SJCRH30 (cell line): ENCODE data around the gene CADPS2. TPM values are rescaled to one million over a fixed set of nuclear protein-coding genes. Genes with fewer than 3 reads are reported as not detected.
A peak's percentile ranks its signal among the peaks of the same experiment; 100 is the strongest.

ENCODE experiments used
- DNase-seq, 2 experiments: peaks; one replicate each; pipeline ENCODE4 v3.0.0-alpha.2; 2015 to 2020
- H3K27ac ChIP-seq: fragments of 250-450 bp; sonication (Bioruptor Pico); 2 replicates; pipeline ENCODE4 v1.5.1; 2020; ENCODE audit warnings: mild to moderate bottlenecking, moderate library complexity
- H3K27me3 ChIP-seq: fragments of 250-450 bp; sonication (Bioruptor Pico); 2 replicates; pipeline ENCODE4 v1.5.1; 2020; ENCODE audit warnings: mild to moderate bottlenecking, moderate library complexity
- H3K36me3 ChIP-seq: fragments of 250-450 bp; sonication (Bioruptor Pico); 2 replicates; pipeline ENCODE4 v1.5.1; 2020; ENCODE audit warnings: mild to moderate bottlenecking, moderate library complexity
- H3K4me1 ChIP-seq: fragments of 250-450 bp; sonication (Bioruptor Pico); 2 replicates; pipeline ENCODE4 v1.5.1; 2020; ENCODE audit warnings: mild to moderate bottlenecking, moderate library complexity
- H3K4me3 ChIP-seq: fragments of 250-450 bp; sonication (Bioruptor Pico); 2 replicates; pipeline ENCODE4 v1.5.1; 2020; ENCODE audit warnings: mild to moderate bottlenecking, moderate library complexity
- H3K9me3 ChIP-seq: fragments of 250-450 bp; sonication (Bioruptor Pico); replicated peaks from 2 replicates; pipeline ENCODE4 v1.5.1; 2020; ENCODE audit warnings: mild to moderate bottlenecking, moderate library complexity
- total RNA-seq: library from RNA; depleted of rRNA; stranded (reverse); fragments of >200 nt; shearing (Covaris generic); gene quantifications from 2 replicates; pipeline ENCODE4 v1.2.3, GENCODE V29; 2014

CADPS2 gene
- total RNA-seq, 1 experiment from 2014 or later: not detected

- Histone ChIP-seq H3K4me1 (peaks cover 6% of the 10 kb centered on the region), H3K9me3 (no peaks in the 10 kb centered on the region), H3K4me3 (no peak overlapping the region), H3K27ac (no peak overlapping the region), H3K27me3 (peaks cover 4% of the 10 kb centered on the region; the same call in 1 of the 2 replicates), H3K36me3 (no peaks in the 10 kb centered on the region)
- no peak for DNase-seq
Measured at GRCh38 chr7:122768827-122769226, 117.4 kb downstream of the CADPS2 start.

DNA sequence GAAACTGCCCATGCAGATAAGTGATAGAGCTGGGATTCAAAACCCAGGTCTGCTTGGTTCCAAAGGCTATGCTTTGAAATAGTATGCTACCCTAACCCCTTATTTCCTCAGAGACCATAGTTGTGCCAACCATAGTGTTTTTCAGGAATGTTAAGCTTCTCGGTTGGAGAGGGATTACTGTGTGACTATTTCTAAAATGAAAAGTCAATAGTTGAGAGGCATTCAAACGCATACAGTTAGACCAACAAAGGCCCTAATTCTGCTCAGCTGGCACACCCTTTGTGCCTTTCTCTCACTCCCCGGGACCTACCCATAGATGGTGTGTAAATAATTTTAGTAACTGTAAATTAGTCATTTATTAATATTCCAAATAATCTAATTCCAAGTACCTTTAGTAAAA, 118.9 kb downstream of the CADPS2 start:
- H3K27me3 ChIP-seq: peaks cover 4% of the 10 kb centered on the region; the same call in 1 of the 2 replicates
- no peaks in the 10 kb centered on the region for H3K9me3 ChIP-seq
- H3K4me1 ChIP-seq: peaks cover 6% of the 10 kb centered on the region
- peak in 1 of 2 experiments; percentile 2 for DNase-seq
- H3K27ac ChIP-seq: no peak overlapping the region
- H3K4me3 ChIP-seq: no peak overlapping the region
- H3K36me3 ChIP-seq: no peaks in the 10 kb centered on the region

DNA sequence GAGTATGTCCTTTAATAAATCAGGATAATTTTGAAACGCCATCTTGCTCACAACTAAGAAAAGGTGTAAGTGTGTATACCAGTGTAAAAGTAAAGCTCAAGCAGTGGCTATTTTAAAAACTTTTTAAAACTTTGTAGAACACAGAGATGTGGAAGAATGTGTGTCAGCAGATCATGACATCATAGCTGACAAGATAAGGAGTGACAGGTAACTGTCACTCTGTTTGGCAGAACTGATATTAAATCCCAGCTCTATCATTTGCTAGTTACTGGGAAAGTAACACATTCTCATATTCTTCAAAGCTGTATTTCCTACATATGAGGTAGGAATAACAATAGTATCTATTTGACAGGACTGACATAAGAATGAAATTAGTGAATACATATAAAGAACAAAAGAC, 119.7 kb downstream of the CADPS2 start:
- peaks cover 4% of the 10 kb centered on the region; the same call in 1 of the 2 replicates for H3K27me3 ChIP-seq
- H3K9me3 ChIP-seq: no peaks in the 10 kb centered on the region
- no peak for DNase-seq
- no peak overlapping the region for H3K27ac ChIP-seq
- no peaks in the 10 kb centered on the region for H3K36me3 ChIP-seq
- no peak overlapping the region for H3K4me3 ChIP-seq
- H3K4me1 ChIP-seq: peaks cover 6% of the 10 kb centered on the region

DNA sequence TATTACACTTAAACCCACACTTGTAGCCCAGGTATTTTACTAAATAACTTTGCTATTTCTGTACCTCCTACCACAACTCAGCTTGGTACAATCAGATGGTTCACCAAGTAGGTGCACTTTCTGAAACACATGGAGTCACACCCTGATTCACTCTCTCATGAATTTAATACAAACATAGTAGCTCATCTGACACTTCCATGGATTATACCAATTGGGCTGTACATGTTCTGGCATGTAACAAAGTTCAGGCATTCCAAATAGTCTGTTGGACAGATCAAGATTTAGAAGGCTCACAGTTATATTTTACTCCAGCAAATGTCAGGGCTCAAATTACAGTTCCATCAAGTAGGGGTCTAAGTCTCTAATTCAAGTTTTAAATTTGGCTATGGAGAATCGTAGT, 121.4 kb downstream of the CADPS2 start:
- no peaks in the 10 kb centered on the region for H3K4me1 ChIP-seq
- no peaks in the 10 kb centered on the region for H3K9me3 ChIP-seq
- H3K27me3 ChIP-seq: peaks cover 4% of the 10 kb centered on the region; the same call in 1 of the 2 replicates
- no peak overlapping the region for H3K4me3 ChIP-seq
- H3K27ac ChIP-seq: no peak overlapping the region
- H3K36me3 ChIP-seq: no peaks in the 10 kb centered on the region
- no peak for DNase-seq

DNA sequence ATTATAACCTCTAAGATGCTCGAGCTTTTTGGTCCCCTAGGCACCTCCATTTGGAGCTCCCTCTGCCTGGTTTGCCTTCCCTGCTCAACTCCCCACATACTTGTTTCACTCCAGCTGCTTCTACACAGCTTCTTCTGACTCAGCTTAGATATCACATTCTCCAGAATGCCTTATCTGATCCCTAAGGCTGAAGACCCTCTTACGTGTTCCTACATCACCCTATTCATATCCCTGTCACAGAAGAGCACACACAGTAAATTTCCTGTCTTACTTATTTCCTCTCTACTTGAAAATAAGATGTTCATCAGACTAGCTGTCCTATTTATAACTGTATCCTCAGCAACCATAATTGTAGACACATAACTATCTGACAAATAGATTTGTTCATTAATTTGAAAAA, 122.2 kb downstream of the CADPS2 start:
- H3K9me3 ChIP-seq: no peaks in the 10 kb centered on the region
- DNase-seq: no peak
- no peak overlapping the region for H3K4me3 ChIP-seq
- no peaks in the 10 kb centered on the region for H3K36me3 ChIP-seq
- no peak overlapping the region for H3K27ac ChIP-seq
- H3K4me1 ChIP-seq: no peaks in the 10 kb centered on the region
- no peaks in the 10 kb centered on the region; the same call in 1 of the 2 replicates for H3K27me3 ChIP-seq

DNA sequence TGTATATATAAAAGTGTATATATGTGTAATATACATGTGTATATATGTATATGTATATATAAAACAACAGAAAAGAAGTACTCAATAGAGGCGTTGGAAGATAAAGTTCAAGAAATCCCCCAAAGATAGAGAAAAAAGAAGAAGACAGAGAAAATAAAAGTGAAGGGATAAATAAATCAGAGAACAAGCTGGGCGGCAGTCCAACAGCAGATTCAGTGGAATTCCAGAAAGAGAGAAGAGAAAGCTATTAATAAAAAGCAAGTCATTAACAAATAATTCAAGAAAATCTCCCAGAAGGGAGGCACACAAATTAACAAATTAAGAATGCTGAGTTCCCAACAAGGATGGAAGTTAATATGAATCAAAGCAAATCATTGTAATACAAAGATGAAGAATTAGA, 124.2 kb downstream of the CADPS2 start:
- Histone ChIP-seq H3K4me3 (no peak overlapping the region), H3K27me3 (no peaks in the 10 kb centered on the region; the same call in 1 of the 2 replicates), H3K36me3 (no peaks in the 10 kb centered on the region), H3K9me3 (no peaks in the 10 kb centered on the region), H3K4me1 (no peaks in the 10 kb centered on the region), H3K27ac (no peak overlapping the region)
- no peak for DNase-seq

DNA sequence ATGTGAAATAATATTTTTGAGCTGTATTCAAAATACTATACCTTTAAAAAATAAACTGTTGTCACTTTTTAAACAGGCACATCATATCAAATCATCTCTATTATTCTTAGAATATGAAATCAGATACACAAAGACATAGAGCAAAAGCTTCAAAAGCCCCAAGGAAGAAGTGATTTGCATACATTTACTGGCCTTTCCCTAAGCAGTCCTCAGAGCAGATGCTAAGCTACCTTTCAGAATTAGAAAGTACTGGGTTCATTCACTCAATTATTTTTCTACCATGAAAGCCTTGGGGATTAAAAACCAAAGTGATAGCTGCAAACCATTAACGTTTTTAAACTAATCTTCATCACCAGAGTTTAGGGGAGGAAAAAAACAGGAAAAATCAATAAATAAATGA, 127.8 kb downstream of the CADPS2 start:
- Histone ChIP-seq H3K9me3 (no peaks in the 10 kb centered on the region), H3K4me1 (no peaks in the 10 kb centered on the region), H3K36me3 (no peaks in the 10 kb centered on the region), H3K27me3 (no peaks in the 10 kb centered on the region; the same call in 1 of the 2 replicates), H3K27ac (no peak overlapping the region), H3K4me3 (no peak overlapping the region)
- no peak for DNase-seq

DNA sequence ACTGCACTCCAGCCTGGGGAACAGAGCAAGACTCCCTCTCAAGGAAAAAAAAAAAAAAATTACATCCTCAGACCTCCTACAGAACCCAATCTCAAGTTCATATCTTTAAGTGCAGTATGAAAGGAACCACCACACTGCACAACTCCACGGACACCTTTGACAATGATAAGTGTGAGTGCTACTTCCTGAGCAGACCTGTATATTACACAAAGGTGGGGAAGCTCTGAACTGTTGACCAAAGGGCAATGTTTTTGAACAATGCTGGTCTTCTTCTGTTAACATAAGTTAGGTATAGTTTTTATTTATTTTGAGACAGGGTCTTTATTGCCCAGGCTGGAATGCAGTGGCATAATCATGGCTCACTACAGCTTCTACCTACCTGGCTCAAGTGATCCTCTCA, 129.4 kb downstream of the CADPS2 start:
- Histone ChIP-seq H3K36me3 (no peaks in the 10 kb centered on the region), H3K4me3 (no peak overlapping the region), H3K4me1 (no peaks in the 10 kb centered on the region), H3K9me3 (no peaks in the 10 kb centered on the region), H3K27me3 (no peaks in the 10 kb centered on the region; the same call in 1 of the 2 replicates), H3K27ac (no peak overlapping the region)
- no peak for DNase-seq

- no peak overlapping the region for H3K4me3 ChIP-seq
- no peaks in the 10 kb centered on the region for H3K4me1 ChIP-seq
- no peaks in the 10 kb centered on the region; the same call in 1 of the 2 replicates for H3K27me3 ChIP-seq
Measured at GRCh38 chr7:122755696-122756095, 130.6 kb downstream of the CADPS2 start.

DNA sequence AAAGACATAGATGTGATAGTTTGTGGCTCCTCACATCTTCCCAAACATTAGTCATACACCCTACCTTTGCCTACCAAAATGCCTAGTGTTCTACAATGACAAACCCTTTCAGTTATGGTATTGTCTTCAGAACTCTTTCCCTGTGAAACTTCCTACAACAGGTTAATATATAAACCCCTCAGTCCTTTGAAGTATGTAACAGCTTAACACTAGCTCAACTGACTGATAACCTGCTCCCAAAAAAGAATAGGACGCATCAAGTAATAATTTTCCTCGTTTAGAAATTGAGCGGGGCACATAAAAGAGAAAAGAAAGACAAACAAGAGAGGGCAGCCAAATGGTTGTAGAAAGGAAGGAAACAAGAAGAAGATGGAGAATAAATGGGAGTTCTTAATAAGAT, 133.7 kb downstream of the CADPS2 start:
- Histone ChIP-seq H3K9me3 (no peaks in the 10 kb centered on the region), H3K4me1 (no peaks in the 10 kb centered on the region), H3K4me3 (no peak overlapping the region), H3K36me3 (no peaks in the 10 kb centered on the region), H3K27ac (no peak overlapping the region), H3K27me3 (no peaks in the 10 kb centered on the region; the same call in 1 of the 2 replicates)
- no peak for DNase-seq

More at GRCh38 chr7:122755696-122756095, 130.6 kb downstream of the CADPS2 start:
- no peaks in the 10 kb centered on the region for H3K9me3 ChIP-seq
- no peaks in the 10 kb centered on the region for H3K36me3 ChIP-seq
- no peak for DNase-seq
- H3K27ac ChIP-seq: no peak overlapping the region

DNA sequence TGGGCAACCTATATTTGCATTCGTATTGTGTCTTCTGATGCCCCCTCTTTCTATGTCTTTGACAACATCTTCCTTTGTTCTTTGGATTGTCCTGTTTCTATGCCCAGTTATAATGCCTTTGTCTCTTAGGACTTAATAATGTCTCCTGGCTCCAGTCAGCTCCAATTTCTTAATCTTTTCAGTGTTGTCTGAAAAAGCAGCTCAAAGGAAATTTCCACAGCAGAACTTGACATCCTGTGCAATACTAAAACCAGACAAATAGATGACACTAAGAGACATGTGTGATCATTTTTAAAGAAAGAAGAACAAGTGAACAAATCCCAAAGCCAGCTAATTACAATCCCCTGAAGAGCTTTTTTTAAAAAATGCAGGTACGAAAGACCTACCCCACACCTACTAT, 135.9 kb downstream of the CADPS2 start:
- DNase-seq: no peak
- Histone ChIP-seq H3K36me3 (no peaks in the 10 kb centered on the region), H3K27ac (no peak overlapping the region), H3K27me3 (no peaks in the 10 kb centered on the region; the same call in 1 of the 2 replicates), H3K4me1 (no peaks in the 10 kb centered on the region), H3K4me3 (no peak overlapping the region), H3K9me3 (no peaks in the 10 kb centered on the region)

GRCh38 chr7:122748195-122748594, 138.1 kb downstream of the CADPS2 start:
- no peak overlapping the region for H3K4me3 ChIP-seq
- no peaks in the 10 kb centered on the region for H3K4me1 ChIP-seq
- no peaks in the 10 kb centered on the region; the same call in 1 of the 2 replicates for H3K27me3 ChIP-seq
- no peaks in the 10 kb centered on the region for H3K36me3 ChIP-seq
- no peaks in the 10 kb centered on the region for H3K9me3 ChIP-seq
- no peak for DNase-seq
- H3K27ac ChIP-seq: no peak overlapping the region

GRCh38 chr7:122746948-122747347, 139.3 kb downstream of the CADPS2 start:
- Histone ChIP-seq H3K27me3 (no peaks in the 10 kb centered on the region), H3K9me3 (no peaks in the 10 kb centered on the region), H3K4me1 (no peaks in the 10 kb centered on the region), H3K4me3 (no peak overlapping the region), H3K27ac (no peak overlapping the region), H3K36me3 (no peaks in the 10 kb centered on the region)
- no peak for DNase-seq

DNA sequence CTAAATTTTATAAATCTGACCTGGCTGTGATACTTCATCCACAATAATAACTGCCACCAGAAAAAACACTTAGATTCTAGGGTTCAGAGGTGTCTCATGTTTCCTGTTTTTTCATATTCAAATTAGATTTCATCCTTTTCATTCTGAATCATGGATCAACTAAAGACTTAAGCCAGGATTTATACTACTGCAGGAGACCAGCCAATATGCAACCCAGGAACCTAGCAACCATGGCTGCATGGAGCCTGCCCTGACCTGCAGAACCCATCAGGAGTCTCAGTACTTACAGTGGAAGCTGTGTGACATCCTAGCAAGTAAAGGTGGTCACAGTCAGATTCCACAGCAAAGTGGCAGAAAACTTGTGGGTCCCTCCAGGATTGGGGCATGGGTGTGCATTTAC, 143.0 kb downstream of the CADPS2 start:
- Histone ChIP-seq H3K27ac (no peak overlapping the region), H3K27me3 (no peaks in the 10 kb centered on the region), H3K4me1 (no peaks in the 10 kb centered on the region), H3K9me3 (no peaks in the 10 kb centered on the region), H3K4me3 (no peak overlapping the region), H3K36me3 (no peaks in the 10 kb centered on the region)
- DNase-seq: no peak

- Histone ChIP-seq H3K4me1 (no peaks in the 10 kb centered on the region), H3K27me3 (no peaks in the 10 kb centered on the region), H3K4me3 (no peak overlapping the region), H3K9me3 (no peaks in the 10 kb centered on the region), H3K27ac (no peak overlapping the region), H3K36me3 (no peaks in the 10 kb centered on the region)
- no peak for DNase-seq
Measured at GRCh38 chr7:122738947-122739346, 147.3 kb downstream of the CADPS2 start.

DNA sequence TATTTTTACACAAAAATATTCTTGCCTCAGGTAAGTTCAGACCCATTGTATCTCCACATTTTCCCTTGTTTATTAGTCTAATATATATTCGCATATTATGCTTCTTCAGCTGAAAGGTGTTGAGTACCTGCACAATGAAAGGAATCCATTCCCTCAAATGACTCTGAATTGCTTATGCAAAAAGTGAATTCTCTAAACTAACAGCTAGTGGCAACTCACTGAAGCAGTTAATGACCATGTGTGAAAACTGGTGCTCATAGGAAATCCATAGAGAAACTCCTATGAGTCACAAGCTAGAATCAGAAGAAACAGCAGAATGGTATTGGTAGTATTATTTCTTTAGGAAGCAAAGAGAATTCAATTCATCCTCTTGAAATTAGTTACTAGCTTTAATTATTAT, 150.1 kb downstream of the CADPS2 start:
- Histone ChIP-seq H3K27me3 (no peaks in the 10 kb centered on the region), H3K9me3 (no peaks in the 10 kb centered on the region), H3K4me1 (no peaks in the 10 kb centered on the region), H3K36me3 (no peaks in the 10 kb centered on the region), H3K4me3 (no peak overlapping the region), H3K27ac (no peak overlapping the region)
- no peak for DNase-seq
